Measurements from ENCODE around the gene WDR70.

DNA sequence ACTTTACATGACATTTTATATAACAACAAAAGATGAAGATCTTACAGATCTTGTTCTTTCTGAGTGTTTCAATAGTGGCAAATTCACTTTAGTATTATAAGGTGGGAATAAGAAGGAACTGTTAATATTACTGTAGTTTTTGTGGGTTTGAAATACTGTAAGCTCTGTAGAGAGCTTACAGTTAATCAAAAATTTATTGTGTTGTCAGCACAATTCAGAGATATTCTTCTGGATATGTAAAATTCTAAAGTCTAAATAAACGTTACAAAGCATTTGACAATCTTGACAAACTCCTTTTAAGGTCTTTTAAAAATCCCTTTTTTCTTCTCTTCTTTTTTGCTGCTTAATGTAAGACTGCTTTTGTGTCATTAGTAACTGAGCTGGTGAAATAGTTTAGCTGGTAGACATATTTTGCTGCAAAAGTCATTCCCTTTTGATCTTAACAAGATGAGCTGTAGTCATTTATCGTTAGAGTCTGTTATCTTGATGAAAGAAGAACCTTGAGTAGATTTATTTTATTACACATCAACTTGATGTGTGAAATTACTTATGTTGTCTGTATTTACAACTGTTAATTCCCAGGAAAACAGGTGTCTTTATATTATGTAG is 186.0 kb downstream of the WDR70 start:
- no peak for TF ChIP-seq MXI1 (IDR thresholded peaks at IDR 0.05; ENCODE audit: low read depth, low read length)
- TF ChIP-seq SMC3 (IDR thresholded peaks at IDR 0.05; ENCODE audit: borderline replicate concordance, low read length): no peak
- TF ChIP-seq BHLHE40 (IDR thresholded peaks at IDR 0.05; ENCODE audit: borderline replicate concordance in 1 of 2, low read depth in 2 of 2, low read length in 1 of 2): no peak
- no peak for TF ChIP-seq EP300 (IDR thresholded peaks at IDR 0.05; ENCODE audit: borderline replicate concordance in 1 of 2, control insufficient read depth in 1 of 2, low read depth in 2 of 2, low read length in 2 of 2)
- TF ChIP-seq, protein P1, sequence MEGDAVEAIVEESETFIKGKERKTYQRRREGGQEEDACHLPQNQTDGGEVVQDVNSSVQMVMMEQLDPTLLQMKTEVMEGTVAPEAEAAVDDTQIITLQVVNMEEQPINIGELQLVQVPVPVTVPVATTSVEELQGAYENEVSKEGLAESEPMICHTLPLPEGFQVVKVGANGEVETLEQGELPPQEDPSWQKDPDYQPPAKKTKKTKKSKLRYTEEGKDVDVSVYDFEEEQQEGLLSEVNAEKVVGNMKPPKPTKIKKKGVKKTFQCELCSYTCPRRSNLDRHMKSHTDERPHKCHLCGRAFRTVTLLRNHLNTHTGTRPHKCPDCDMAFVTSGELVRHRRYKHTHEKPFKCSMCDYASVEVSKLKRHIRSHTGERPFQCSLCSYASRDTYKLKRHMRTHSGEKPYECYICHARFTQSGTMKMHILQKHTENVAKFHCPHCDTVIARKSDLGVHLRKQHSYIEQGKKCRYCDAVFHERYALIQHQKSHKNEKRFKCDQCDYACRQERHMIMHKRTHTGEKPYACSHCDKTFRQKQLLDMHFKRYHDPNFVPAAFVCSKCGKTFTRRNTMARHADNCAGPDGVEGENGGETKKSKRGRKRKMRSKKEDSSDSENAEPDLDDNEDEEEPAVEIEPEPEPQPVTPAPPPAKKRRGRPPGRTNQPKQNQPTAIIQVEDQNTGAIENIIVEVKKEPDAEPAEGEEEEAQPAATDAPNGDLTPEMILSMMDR (IDR thresholded peaks at IDR 0.05 in 2 of 3, conservative IDR thresholded peaks at IDR 0.05 in 1 of 3; ENCODE audit: control insufficient read depth in 2 of 3, extremely low read depth in 1 of 3, insufficient read depth in 1 of 3, low read depth in 3 of 3, low read length in 3 of 3): no peak
- no peak for TF ChIP-seq ATF7 (IDR thresholded peaks at IDR 0.05; ENCODE audit: low read depth)
- no peak for TF ChIP-seq ZNF274 (IDR thresholded peaks at IDR 0.05; ENCODE audit: insufficient read depth, insufficient read length)

Data from GM12878 (cell line).